Fibroblast of the aortic adventitia (primary cell): Measurements from ENCODE around the gene DYNC1H1. TPM values are rescaled to one million over a fixed set of nuclear protein-coding genes. Genes with fewer than 3 reads are reported as not detected.

Experiments
- DNase-seq: peaks from one replicate; pipeline ENCODE4 v3.0.0-alpha.2; 2010; ENCODE audit warnings: low read depth
- H3K4me3 ChIP-seq: 2 replicates; pipeline ENCODE4 v1.5.1; 2011; ENCODE audit warnings: low read depth, mild to moderate bottlenecking, control low read depth, low read length, moderate library complexity
- CTCF ChIP-seq: IDR thresholded peaks from 2 replicates; pipeline ENCODE4 v1.5.1; 2011; ENCODE audit warnings: mild to moderate bottlenecking, low read length, control low read depth, inconsistent platforms; ENCODE audit not compliant: insufficient read depth
- total RNA-seq: library from RNA; depleted of rRNA; stranded (reverse); fragments of >200 nt; gene quantifications from 2 replicates; pipeline ENCODE4 v1.2.3, GENCODE V29; 2012; ENCODE audit warnings: low replicate concordance

DYNC1H1 gene
- total RNA-seq, 1 donor = 376 TPM

- no peak overlapping the region for H3K4me3 ChIP-seq
- no peak for TF ChIP-seq CTCF
- no peak for DNase-seq
Measured at GRCh38 chr14:101957406-101958234, 6.8 kb upstream of the DYNC1H1 start.

GRCh38 chr14:101958418-101959180 lies 5.8 kb upstream of the DYNC1H1 start:
- peak; percentile 51 for DNase-seq
- no peak for TF ChIP-seq CTCF

GRCh38 chr14:101959277-101959676 lies 5.1 kb upstream of the DYNC1H1 start:
- no peak for TF ChIP-seq CTCF
- DNase-seq = no peak
- H3K4me3 ChIP-seq = no peak overlapping the region

More at GRCh38 chr14:101958418-101959180, 5.8 kb upstream of the DYNC1H1 start:
- no peak overlapping the region for H3K4me3 ChIP-seq

GRCh38 chr14:101960225-101960624 lies 4.1 kb upstream of the DYNC1H1 start:
- DNase-seq = peak; percentile 32
- TF ChIP-seq CTCF = peak; percentile 60
- no peak overlapping the region for H3K4me3 ChIP-seq

- TF ChIP-seq CTCF = peak; percentile 98
- H3K4me3 ChIP-seq = no peak overlapping the region
- DNase-seq = peak; percentile 85
Measured at GRCh38 chr14:101961011-101961721, 3.2 kb upstream of the DYNC1H1 start.

GRCh38 chr14:101961746-101962502 lies 2.4 kb upstream of the DYNC1H1 start:
- no peak for DNase-seq
- no peak overlapping the region for H3K4me3 ChIP-seq
- TF ChIP-seq CTCF = no peak
